Endometrial microvascular endothelial cells (primary cell): ENCODE data around the gene HPCAL1. TPM values are rescaled to one million over a fixed set of nuclear protein-coding genes. Genes with fewer than 3 reads are reported as not detected.
"Not testable (repeated sequence)": the region's sequence is repeated elsewhere in the genome, so short reads cannot be mapped to it uniquely, and the experiment has no call there.

Experiments used
- in situ Hi-C: cut with HindIII; loops from 2 replicates; pipeline ENCODE4 v1.10.0; 2017; ENCODE audit warnings: low sequenced_read_pairs, low pct_unique_long_range_greater_than_20kb; ENCODE audit errors: inconsistent ontology term
- total RNA-seq: library from RNA; depleted of rRNA; stranded (reverse); fragments of >200 nt; gene quantifications from one replicate; pipeline ENCODE4 v1.2.3, GENCODE V29; 2015; ENCODE audit errors: inconsistent ontology term

Gene HPCAL1
- total RNA-seq, 1 donor from 2014 or later, result 183 TPM

DNA sequence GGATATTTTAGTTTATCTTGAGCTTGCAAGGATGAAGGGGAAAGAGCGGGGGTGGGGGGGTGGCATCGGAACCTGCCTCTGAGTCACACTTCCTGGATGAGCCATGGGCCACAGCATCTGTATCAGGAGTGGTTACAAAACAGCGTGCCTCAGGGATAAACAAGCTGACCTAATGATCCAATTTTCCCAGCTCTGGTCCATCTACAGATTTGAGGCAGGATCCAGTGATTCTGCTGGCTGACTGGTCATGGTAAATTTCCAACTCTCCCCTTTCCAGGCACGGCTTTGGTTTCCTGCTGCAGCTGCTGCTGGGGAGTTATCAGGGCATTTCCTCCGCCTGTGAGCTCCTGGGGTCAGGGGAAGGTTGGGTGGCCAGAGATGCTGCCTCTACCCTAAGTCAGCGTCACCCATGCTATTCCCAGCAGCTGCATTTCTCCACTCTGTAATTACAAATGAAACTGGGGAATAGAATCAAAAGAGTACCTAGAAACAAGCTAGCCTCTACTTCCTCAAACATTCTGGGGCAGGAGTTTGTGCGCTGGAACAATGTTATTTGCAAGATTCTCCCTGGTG lies 4.7 kb upstream of the HPCAL1 start:
- in situ Hi-C loops, result no loop called here

- in situ Hi-C loops, result not testable (repeated sequence)
These were observed 3.9 kb upstream of the HPCAL1 start for GRCh38 chr2:10298777-10299176.

GRCh38 chr2:10300328-10300920 lies 2.3 kb upstream of the HPCAL1 start:
- in situ Hi-C loops, result no loop called here

- in situ Hi-C loops, result no loop called here
These were observed 1.4 kb upstream of the HPCAL1 start for GRCh38 chr2:10300997-10301940.

GRCh38 chr2:10301941-10302478 lies 694 bp upstream of the HPCAL1 start:
- in situ Hi-C loops, result no loop called here

GRCh38 chr2:10303181-10303693 lies 533 bp downstream of the HPCAL1 start:
- in situ Hi-C loops, result no loop called here

DNA sequence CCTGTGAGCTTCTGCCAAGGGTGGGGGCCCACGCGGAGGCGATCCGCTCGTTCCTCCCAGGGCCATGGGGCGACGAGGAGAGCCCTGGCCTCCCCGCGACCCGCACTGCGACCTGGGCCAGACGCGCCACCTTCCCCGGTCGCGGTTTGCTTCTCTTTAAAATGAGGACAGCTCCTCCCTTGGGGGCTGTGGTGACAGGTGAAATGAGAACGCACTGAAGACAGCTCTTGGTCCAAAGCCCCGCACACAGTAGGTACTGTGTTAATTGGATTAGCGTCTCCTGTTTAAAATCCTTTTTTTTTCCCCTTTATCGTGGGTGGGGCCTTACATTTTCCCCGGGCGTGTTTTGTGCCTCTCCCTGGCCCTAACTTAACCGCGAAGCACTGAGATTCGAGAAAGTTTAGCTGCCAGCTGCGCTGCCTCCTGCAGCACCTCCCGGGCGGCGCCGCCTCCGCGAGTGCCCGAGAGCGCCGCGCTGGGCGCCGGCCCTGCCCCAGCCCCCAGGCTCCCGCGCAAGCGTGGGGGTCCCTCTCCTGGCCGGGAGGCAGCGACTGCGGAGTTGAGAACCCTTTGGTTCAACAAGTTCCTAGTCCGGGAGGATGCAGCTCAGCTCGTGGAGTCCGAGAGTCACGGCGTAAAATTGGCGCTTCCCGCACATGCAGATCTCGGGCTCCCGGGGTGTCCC lies 1.1 kb downstream of the HPCAL1 start:
- in situ Hi-C loops, result no loop called here

GRCh38 chr2:10304458-10305253 lies 2.0 kb downstream of the HPCAL1 start:
- in situ Hi-C loops, result no loop called here

DNA sequence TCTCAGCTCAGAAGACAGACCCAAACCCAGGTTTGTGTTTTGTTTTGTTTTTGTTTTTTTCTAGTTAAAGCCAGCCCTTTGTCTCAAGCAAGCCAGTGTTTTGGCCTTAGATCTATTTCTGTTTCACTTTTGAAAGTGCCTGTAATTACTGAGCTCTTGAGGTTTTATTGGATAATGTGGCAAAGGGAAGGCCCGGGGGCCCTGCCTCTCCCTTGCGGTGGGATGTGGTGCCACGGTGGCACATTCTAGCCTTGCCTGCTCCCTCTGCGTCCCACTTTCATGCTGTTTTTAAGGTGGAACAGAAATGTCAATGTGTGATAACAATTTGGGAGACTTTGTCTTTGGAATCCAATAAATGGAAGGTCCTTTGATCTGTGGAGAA lies 2.5 kb downstream of the HPCAL1 start:
- in situ Hi-C loops, result no loop called here

- in situ Hi-C loops, result no loop called here
These were observed 3.0 kb downstream of the HPCAL1 start for GRCh38 chr2:10305715-10306114.

DNA sequence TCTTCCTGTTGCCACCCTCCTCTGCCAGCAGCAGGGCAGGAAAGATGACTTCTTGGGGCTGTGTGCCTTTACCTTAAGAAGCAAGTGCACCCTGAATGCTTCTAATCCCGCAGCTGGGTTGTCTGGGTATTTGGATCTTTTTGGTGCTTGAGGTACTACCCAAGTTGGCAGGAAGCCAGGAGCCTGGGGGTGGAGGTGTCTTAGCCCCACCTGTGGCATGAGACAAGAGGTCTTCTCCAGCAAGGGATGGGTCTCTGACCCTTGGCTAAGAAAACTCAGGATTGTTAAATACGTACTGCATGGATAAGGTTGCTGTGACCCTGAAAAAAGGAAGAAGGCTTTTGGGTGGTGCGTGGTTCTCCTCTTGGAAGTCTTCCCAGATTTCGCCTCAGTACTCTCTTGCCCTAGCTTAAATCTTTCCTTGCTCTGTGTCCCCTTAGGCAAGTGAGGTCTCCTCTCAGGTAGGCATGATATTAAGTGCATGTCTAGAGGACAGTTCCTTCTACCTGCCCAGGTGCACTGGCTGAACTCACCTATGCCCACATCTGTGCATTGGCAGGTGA lies 4.3 kb downstream of the HPCAL1 start:
- in situ Hi-C loops, result no loop called here

DNA sequence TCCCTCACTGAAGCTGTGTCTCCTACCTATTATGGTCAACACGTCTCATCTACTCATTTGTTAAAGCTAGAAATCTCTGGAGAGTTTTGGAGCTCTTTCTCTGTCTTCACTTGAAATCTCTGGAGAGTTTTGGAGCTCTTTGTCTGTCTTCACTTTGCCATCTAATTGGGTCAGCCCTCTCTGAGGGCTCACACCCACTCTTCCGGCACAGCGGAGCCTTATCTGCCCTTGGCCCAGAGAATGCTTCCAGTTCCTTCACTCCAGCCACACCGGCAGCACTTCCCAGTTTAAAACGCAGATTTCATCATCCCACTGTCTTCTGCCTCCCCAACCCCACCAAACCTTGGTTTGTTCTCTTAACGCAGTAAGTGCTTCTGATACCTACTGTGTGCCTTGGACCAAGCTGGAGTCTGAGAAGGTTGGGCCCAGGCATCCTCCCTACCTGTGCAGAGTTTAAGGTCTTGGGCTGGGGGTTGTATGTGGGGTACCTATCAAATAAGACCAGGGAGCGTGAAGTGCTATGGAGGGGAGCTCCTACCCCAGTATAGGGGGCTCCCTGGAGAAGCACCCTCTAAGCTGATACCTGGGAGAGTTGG lies 5.0 kb downstream of the HPCAL1 start:
- in situ Hi-C loops, result no loop called here

DNA sequence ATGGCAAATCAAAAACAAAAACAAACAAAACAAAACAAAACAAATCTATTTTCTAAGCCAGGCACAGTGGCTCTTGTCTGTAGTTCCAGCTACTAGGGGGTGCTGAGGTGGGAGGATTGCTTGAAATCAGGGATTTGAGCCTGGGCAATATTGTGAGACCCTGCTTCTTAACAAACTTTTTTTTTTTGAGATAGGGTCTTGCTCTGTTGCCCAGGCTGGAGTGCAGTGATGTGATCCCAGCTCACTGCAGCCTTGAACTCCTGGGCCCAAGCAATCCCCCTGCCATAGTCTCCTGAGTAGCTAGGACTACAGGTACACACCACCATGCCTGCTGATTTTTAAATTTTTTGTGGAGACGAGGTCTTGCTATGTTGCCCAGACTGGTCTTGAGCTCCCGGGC lies 6.2 kb downstream of the HPCAL1 start:
- in situ Hi-C loops, result no loop called here

- in situ Hi-C loops, result no loop called here
These were observed 6.6 kb downstream of the HPCAL1 start for GRCh38 chr2:10309286-10309685.

- in situ Hi-C loops, result no loop called here
These were observed 7.7 kb downstream of the HPCAL1 start for GRCh38 chr2:10310309-10310888.

- in situ Hi-C loops, result no loop called here
These were observed 9.0 kb downstream of the HPCAL1 start for GRCh38 chr2:10311736-10312135.

GRCh38 chr2:10312437-10312957 lies 9.8 kb downstream of the HPCAL1 start:
- in situ Hi-C loops, result no loop called here
